ENCODE measurements around the gene SDR42E2. TPM values are rescaled to one million over a fixed set of nuclear protein-coding genes. Genes with fewer than 3 reads are reported as not detected.

Gene SDR42E2
- polyA plus RNA-seq, 3 donors = 0.16 to 0.23 TPM; not detected in 1

GRCh38 chr16:22220069-22220440 lies 57.7 kb downstream of the SDR42E2 start:
- Mint-ChIP-seq H3K27ac (peak overlapping the region in 2 of 7 donors; percentile 8 to 10), H3K27me3 (ENCODE audit: low read depth in 3 of 3) (peaks cover 0 to 2% (median 0%) of the 10 kb centered on the region in 3 donors), H3K36me3 (peaks cover 2 to 20% of the 10 kb centered on the region in 2 donors), H3K4me1 (peaks cover 20% of the 10 kb centered on the region), H3K9me3 (peaks cover 0 to 2% (median 0%) of the 10 kb centered on the region in 7 donors), H3K4me3 (no peak overlapping the region)
- Histone ChIP-seq H3K4me2 (replicated peaks; ENCODE audit: extremely low read depth, low read length, poor library complexity, severe bottlenecking) (no peak overlapping the region), H3K9me3 (replicated peaks in 1 of 2; ENCODE audit: control insufficient read depth in 1 of 2, insufficient read depth in 1 of 2, low read length in 2 of 2) (no peaks in the 10 kb centered on the region), H3K27ac (ENCODE audit: low read depth in 1 of 2, low read length in 2 of 2) (no peak overlapping the region), H3K4me3 (replicated peaks in 1 of 3; ENCODE audit: low read depth in 2 of 3, low read length in 3 of 3) (no peak overlapping the region), H3K27me3 (ENCODE audit: control insufficient read depth in 2 of 2, insufficient read depth in 2 of 2, low read length in 2 of 2) (no peaks in the 10 kb centered on the region), H2AFZ (ENCODE audit: insufficient read depth, low read depth, low read length, poor library complexity, severe bottlenecking) (no peak overlapping the region), H3K36me3 (replicated peaks in 1 of 2; ENCODE audit: control insufficient read depth in 1 of 2, insufficient read depth in 2 of 2, low read length in 2 of 2) (no peaks in the 10 kb centered on the region), H3K9ac (ENCODE audit: insufficient read depth, low read length, poor library complexity, severe bottlenecking) (no peak overlapping the region), H3K79me2 (ENCODE audit: insufficient read depth, low read length) (peaks cover 26% of the 10 kb centered on the region), H4K20me1 (ENCODE audit: insufficient read depth, low read length) (no peaks in the 10 kb centered on the region), H3K4me1 (ENCODE audit: control insufficient read depth in 1 of 2, insufficient read depth in 2 of 2, low read length in 2 of 2) (peaks cover 9 to 11% of the 10 kb centered on the region in 2 donors)
- intact Hi-C loops (cut with micrococcal nuclease) = no loop called here
- TF ChIP-seq, protein P1, sequence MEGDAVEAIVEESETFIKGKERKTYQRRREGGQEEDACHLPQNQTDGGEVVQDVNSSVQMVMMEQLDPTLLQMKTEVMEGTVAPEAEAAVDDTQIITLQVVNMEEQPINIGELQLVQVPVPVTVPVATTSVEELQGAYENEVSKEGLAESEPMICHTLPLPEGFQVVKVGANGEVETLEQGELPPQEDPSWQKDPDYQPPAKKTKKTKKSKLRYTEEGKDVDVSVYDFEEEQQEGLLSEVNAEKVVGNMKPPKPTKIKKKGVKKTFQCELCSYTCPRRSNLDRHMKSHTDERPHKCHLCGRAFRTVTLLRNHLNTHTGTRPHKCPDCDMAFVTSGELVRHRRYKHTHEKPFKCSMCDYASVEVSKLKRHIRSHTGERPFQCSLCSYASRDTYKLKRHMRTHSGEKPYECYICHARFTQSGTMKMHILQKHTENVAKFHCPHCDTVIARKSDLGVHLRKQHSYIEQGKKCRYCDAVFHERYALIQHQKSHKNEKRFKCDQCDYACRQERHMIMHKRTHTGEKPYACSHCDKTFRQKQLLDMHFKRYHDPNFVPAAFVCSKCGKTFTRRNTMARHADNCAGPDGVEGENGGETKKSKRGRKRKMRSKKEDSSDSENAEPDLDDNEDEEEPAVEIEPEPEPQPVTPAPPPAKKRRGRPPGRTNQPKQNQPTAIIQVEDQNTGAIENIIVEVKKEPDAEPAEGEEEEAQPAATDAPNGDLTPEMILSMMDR (IDR thresholded peaks at IDR 0.05) = no peak
- DNase-seq = no peak
- WGBS (ENCODE audit: insufficient coverage) = 95% methylated on average over 7 of the region's 11 CpGs

GRCh38 chr16:22220714-22221113 lies 58.4 kb downstream of the SDR42E2 start:
- TF ChIP-seq, protein P1 (IDR thresholded peaks at IDR 0.05) = no peak
- peak overlapping the region in 1 of 7 donors; percentile 3 for H3K27ac Mint-ChIP-seq
- Histone ChIP-seq H2AFZ (ENCODE audit: insufficient read depth, low read depth, low read length, poor library complexity, severe bottlenecking) (no peak overlapping the region), H3K79me2 (ENCODE audit: insufficient read depth, low read length) (peaks cover 25% of the 10 kb centered on the region), H3K36me3 (replicated peaks in 1 of 2; ENCODE audit: control insufficient read depth in 1 of 2, insufficient read depth in 2 of 2, low read length in 2 of 2) (peaks cover 2 to 3% of the 10 kb centered on the region in 2 donors), H4K20me1 (ENCODE audit: insufficient read depth, low read length) (no peaks in the 10 kb centered on the region), H3K9me3 (replicated peaks in 1 of 2; ENCODE audit: control insufficient read depth in 1 of 2, insufficient read depth in 1 of 2, low read length in 2 of 2) (no peaks in the 10 kb centered on the region), H3K4me2 (replicated peaks; ENCODE audit: extremely low read depth, low read length, poor library complexity, severe bottlenecking) (no peak overlapping the region), H3K27ac (ENCODE audit: low read depth in 1 of 2, low read length in 2 of 2) (no peak overlapping the region), H3K27me3 (ENCODE audit: control insufficient read depth in 2 of 2, insufficient read depth in 2 of 2, low read length in 2 of 2) (no peaks in the 10 kb centered on the region), H3K4me1 (ENCODE audit: control insufficient read depth in 1 of 2, insufficient read depth in 2 of 2, low read length in 2 of 2) (peaks cover 9 to 11% of the 10 kb centered on the region in 2 donors), H3K4me3 (replicated peaks in 1 of 3; ENCODE audit: low read depth in 2 of 3, low read length in 3 of 3) (no peak overlapping the region), H3K9ac (ENCODE audit: insufficient read depth, low read length, poor library complexity, severe bottlenecking) (no peak overlapping the region)
- H3K27me3 Mint-ChIP-seq (ENCODE audit: low read depth in 3 of 3) = peaks cover 0 to 2% (median 0%) of the 10 kb centered on the region in 3 donors
- WGBS (ENCODE audit: insufficient coverage) = 92% methylated on average over 9 of the region's 9 CpGs
- intact Hi-C loops (cut with micrococcal nuclease) = no loop called here
- no peak overlapping the region for H3K4me3 Mint-ChIP-seq
- no peak for DNase-seq
- H3K9me3 Mint-ChIP-seq = peaks cover 0 to 2% (median 0%) of the 10 kb centered on the region in 7 donors
- peaks cover 4 to 21% of the 10 kb centered on the region in 2 donors for H3K36me3 Mint-ChIP-seq
- H3K4me1 Mint-ChIP-seq = peaks cover 20% of the 10 kb centered on the region
